Ovary (tissue), 9 donors: ENCODE data around the gene SCN3B. TPM values are rescaled to one million over a fixed set of nuclear protein-coding genes. Genes with fewer than 3 reads are reported as not detected.

ENCODE experiments used
- DNase-seq, 5 donors: peaks; one replicate each; pipeline ENCODE4 v3.0.0-alpha.2; 2019 to 2020
- H3K27ac ChIP-seq, 2 donors: fragments of 200-600 bp; one replicate each; pipeline versions ENCODE4 v1.5.1 to v1.8.0; 2019 to 2022
- H3K27me3 ChIP-seq: fragments of 200-600 bp; one replicate; pipeline ENCODE4 v1.8.0; 2022
- H3K36me3 ChIP-seq: fragments of 200-600 bp; sonication (generic); one replicate; pipeline ENCODE4 v1.5.1; 2019
- H3K4me1 ChIP-seq: one replicate; pipeline ENCODE4 v1.8.1; 2013; ENCODE audit warnings: mild to moderate bottlenecking, moderate library complexity; ENCODE audit not compliant: insufficient read depth
- H3K4me3 ChIP-seq: fragments of 200-600 bp; sonication (generic); one replicate; pipeline ENCODE4 v1.5.1; 2017
- H3K9me3 ChIP-seq, 2 donors: fragments of 200-600 bp in 1 of 2; sonication (generic) in 1 of 2; one replicate each; pipeline versions ENCODE4 v1.5.1 to v1.8.1; 2013 to 2019; ENCODE audit warnings: mild to moderate bottlenecking in 1 of 2, moderate library complexity in 1 of 2
- EP300 ChIP-seq: sonication (generic); formaldehyde crosslinking; IDR thresholded peaks from one replicate; pipeline ENCODE4 v1.6.1; 2017; ENCODE audit warnings: antibody characterized with exemption
- POLR2A ChIP-seq: fragments of 450-650 bp; IDR thresholded peaks from one replicate; pipeline ENCODE4 v1.6.1; 2017; ENCODE audit warnings: antibody characterized with exemption, mild to moderate bottlenecking, moderate library complexity
- WGBS, 3 donors: extraction: QIAGEN DNeasy Blood & Tissue Kit in 1 of 3; methylation state at CpG; one replicate each; pipeline versions ENCODE4 v1.1.5 to v1.1.7; 2013 to 2017; 5-methylcytosine and 5-hydroxymethylcytosine counted together
- intact Hi-C, 4 donors: fragments of 100-400 bp; cut with DNase I; formaldehyde crosslinking; loops; one replicate each; pipeline versions ENCODE4 v1.11.0 to v1.15.1; 2022 to 2023
- polyA plus RNA-seq, 2 donors: library from polyadenylated mRNA; stranded (reverse); fragments of 200-250 nt in 1 of 2; fragments of 350-450 nt in 1 of 2; fragmentation: Illumina TruSeq in 1 of 2; extraction: RNeasy Lipid Tissue Mini Kit (QIAGEN cat#74804) in 1 of 2; gene quantifications; one replicate each; pipeline ENCODE4 v1.2.3, GENCODE V29; 2013 to 2014
- total RNA-seq, 7 donors: library from RNA; depleted of rRNA in 2 of 7; stranded (reverse); fragments of >200 nt in 2 of 7; fragmentation: NEBNext Ultra II Directional in 3 of 7; extraction: Animal tissue kit (Norgen Biotek cat#: 25700) in 3 of 7; gene quantifications; one replicate each; pipeline versions ENCODE4 v1.1.0 to v1.2.4, GENCODE V29; 2016 to 2023
- TF ChIP-seq, protein P1 (sequence below), 3 donors: fragments of 450-650 bp in 2 of 3; fragments of 200-600 bp in 1 of 3; IDR thresholded peaks; one replicate each; pipeline versions ENCODE4 v1.5.1 to v1.8.0; 2016 to 2022; ENCODE audit warnings: antibody characterized with exemption in 3 of 3, mild to moderate bottlenecking in 1 of 3
- donor health status: DM: no; HTN: no; CAD: no; lungs with moderate emphysema.
- donor health status: DM: no; HTN: no; CAD: no.
- donor health status: Bipolar disorder and iron deficiency.
- donor health status: DM: yes; HTN: yes; CAD: no.
- donor health status: DM: no; HTN: no; CAD: no.
- donor health status: DM: yes; HTN: yes; CAD: no.

SCN3B gene
- total and polyA plus RNA-seq, 9 donors: 0.66 to 3.1 (median 1.4) TPM

DNA sequence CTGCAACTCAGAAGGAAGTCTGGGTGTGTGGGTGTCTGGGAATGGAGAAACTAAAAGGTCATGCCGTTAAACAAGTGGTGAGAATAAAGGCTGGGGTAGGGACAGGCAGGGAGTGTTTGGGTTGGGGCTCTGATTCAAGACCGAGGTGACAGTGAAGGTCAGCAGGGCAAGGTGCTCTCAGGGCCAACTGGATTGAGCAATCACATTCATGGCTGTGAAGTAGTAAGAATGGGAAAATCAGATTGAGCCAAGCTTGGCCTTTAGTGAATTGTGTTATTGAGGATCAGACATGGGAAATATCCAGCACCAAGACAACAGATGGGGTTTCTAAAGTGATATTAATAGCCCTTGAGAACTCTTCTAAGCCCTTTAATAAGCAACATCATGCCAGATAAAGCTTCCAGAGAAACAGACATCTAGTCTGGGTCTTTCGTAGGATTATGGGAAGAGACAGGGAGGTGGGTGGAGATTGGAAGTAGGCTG, 24.3 kb downstream of the SCN3B start:
- Histone ChIP-seq H3K4me3 (no peak overlapping the region), H3K36me3 (no peaks in the 10 kb centered on the region), H3K27ac (peak overlapping the region in 1 of 2 donors; percentile 76), H3K9me3 (no peaks in the 10 kb centered on the region), H3K4me1 (peaks cover 6% of the 10 kb centered on the region), H3K27me3 (no peaks in the 10 kb centered on the region)
- TF ChIP-seq POLR2A (no peak), EP300 (no peak)
- TF ChIP-seq, protein P1, sequence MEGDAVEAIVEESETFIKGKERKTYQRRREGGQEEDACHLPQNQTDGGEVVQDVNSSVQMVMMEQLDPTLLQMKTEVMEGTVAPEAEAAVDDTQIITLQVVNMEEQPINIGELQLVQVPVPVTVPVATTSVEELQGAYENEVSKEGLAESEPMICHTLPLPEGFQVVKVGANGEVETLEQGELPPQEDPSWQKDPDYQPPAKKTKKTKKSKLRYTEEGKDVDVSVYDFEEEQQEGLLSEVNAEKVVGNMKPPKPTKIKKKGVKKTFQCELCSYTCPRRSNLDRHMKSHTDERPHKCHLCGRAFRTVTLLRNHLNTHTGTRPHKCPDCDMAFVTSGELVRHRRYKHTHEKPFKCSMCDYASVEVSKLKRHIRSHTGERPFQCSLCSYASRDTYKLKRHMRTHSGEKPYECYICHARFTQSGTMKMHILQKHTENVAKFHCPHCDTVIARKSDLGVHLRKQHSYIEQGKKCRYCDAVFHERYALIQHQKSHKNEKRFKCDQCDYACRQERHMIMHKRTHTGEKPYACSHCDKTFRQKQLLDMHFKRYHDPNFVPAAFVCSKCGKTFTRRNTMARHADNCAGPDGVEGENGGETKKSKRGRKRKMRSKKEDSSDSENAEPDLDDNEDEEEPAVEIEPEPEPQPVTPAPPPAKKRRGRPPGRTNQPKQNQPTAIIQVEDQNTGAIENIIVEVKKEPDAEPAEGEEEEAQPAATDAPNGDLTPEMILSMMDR (IDR thresholded peaks at IDR 0.05): no peak
- intact Hi-C loops: no loop called here
- peak in 2 of 5 donors; percentile 26 to 38 for DNase-seq
- 13 to 26% (median 18%) methylated on average over 3 of the region's 3 CpGs for whole genome bisulfite sequencing, 3 donors

DNA sequence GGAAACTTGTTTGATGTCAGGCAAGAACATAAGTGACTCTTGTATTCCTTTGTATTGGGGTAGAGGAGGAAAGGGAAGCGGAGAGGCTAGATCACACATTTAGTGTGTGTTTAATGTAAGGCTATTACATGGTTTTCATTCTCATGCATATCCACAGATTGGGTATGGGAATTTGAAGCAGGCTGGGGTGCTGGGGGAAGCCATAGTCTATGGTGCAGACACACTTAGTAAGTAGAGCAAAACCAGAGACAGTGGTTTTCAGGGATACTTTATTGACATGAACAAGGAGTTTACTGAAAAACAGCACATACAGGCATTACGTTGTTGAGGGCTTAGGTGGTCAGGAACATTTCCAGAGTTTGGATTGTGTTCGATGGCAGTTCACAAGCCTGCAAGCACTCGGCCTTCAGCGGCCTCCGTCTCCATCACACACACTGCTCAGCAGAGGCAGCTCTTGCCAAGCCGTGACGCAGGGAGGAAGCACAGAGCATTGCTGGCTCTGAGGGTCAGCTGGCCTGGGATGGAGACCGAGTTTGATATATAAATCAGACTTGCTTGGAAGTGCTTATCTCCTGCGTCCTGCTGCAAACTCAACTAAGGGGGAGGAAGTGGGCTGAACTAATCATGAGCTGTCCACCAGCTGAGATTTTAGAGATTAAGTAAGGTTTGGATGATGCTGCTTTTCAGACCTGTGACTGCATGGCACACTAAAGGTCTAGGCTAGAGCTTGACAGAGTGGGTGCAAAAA, 25.3 kb downstream of the SCN3B start:
- peaks cover 6% of the 10 kb centered on the region for H3K4me1 ChIP-seq
- 14 to 18% (median 16%) methylated on average over 10 of the region's 10 CpGs for WGBS, 3 donors
- no peaks in the 10 kb centered on the region for H3K36me3 ChIP-seq
- TF ChIP-seq EP300 (no peak), POLR2A (no peak)
- TF ChIP-seq, protein P1 (IDR thresholded peaks at IDR 0.05): no peak
- intact Hi-C loops: no loop called here
- no peak overlapping the region for H3K4me3 ChIP-seq
- peak overlapping the region in 1 of 2 donors; percentile 76 for H3K27ac ChIP-seq
- no peaks in the 10 kb centered on the region for H3K9me3 ChIP-seq
- no peaks in the 10 kb centered on the region for H3K27me3 ChIP-seq
- DNase-seq: peak; percentile 87 to 93 (median 89)

DNA sequence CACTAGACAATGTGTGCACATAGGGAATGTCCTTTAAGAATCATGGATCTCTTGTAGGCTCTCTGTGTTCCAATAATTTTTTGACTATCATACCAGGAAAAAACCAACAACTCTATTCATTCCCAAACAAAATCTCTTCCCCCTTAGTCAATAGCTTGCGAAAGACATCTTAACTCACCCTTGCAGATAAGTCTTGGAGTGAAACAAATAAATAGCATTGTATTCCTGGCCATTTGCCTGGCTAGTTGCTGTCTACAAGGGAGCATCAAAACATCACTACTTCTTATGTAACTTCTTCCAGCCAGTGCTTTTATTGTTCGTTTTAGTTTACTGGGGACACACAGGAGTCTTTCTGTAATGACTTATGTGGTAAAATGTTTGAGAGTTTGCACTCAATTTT, 29.4 kb downstream of the SCN3B start:
- Histone ChIP-seq H3K4me1 (peaks cover 4% of the 10 kb centered on the region), H3K4me3 (no peak overlapping the region), H3K9me3 (no peaks in the 10 kb centered on the region), H3K27me3 (no peaks in the 10 kb centered on the region), H3K27ac (no peak overlapping the region), H3K36me3 (no peaks in the 10 kb centered on the region)
- intact Hi-C loops: no loop called here
- TF ChIP-seq, protein P1 (IDR thresholded peaks at IDR 0.05): no peak
- TF ChIP-seq EP300: no peak
- TF ChIP-seq POLR2A: no peak
- DNase-seq: no peak
- WGBS, 3 donors: 59 to 71% (median 64%) methylated on average over 2 of the region's 2 CpGs

DNA sequence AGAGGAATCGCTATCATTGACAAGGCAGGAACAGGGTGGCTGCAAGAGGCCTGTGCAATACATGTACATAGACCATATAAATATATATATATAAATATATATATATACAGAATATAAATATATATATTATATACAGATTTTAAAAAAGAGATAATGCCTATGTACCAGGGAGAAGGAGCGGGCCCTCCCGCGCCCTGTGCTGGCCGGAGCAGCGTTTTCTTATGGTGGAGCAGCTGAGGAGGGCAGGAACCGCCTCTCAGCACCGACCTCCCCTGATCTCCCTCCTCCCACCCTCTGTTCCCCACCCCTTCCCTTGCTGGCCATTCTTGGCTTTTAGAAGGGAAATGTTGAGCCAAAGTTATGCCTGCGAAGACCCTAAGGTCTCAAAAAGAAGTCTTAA, 31.8 kb downstream of the SCN3B start:
- WGBS, 3 donors: 93 to 95% (median 93%) methylated on average over 9 of the region's 9 CpGs
- TF ChIP-seq, protein P1 (IDR thresholded peaks at IDR 0.05): no peak
- TF ChIP-seq POLR2A (no peak), EP300 (no peak)
- no peak for DNase-seq
- H3K27ac ChIP-seq: no peak overlapping the region
- intact Hi-C loops: no loop called here
- no peaks in the 10 kb centered on the region for H3K27me3 ChIP-seq
- no peaks in the 10 kb centered on the region for H3K36me3 ChIP-seq
- H3K4me3 ChIP-seq: no peak overlapping the region
- no peaks in the 10 kb centered on the region for H3K9me3 ChIP-seq
- no peaks in the 10 kb centered on the region for H3K4me1 ChIP-seq
